NB4 (cell line): ENCODE data around the gene BACH2.

Experiments
- CTCF ChIP-seq: IDR thresholded peaks from one replicate; pipeline ENCODE4 v1.5.1; 2012; ENCODE audit warnings: low read depth, low read length
- MAX ChIP-seq: IDR thresholded peaks from 2 replicates; pipeline ENCODE4 v1.6.1; 2011; ENCODE audit warnings: low read depth, low read length
- MYC ChIP-seq: IDR thresholded peaks from 2 replicates; pipeline ENCODE4 v1.6.1; 2011; ENCODE audit warnings: low read depth, low read length
- POLR2A ChIP-seq: IDR thresholded peaks from 2 replicates; pipeline ENCODE4 v1.6.1; 2011; ENCODE audit warnings: mild to moderate bottlenecking; ENCODE audit not compliant: insufficient read length; ENCODE audit errors: extremely low read depth

DNA sequence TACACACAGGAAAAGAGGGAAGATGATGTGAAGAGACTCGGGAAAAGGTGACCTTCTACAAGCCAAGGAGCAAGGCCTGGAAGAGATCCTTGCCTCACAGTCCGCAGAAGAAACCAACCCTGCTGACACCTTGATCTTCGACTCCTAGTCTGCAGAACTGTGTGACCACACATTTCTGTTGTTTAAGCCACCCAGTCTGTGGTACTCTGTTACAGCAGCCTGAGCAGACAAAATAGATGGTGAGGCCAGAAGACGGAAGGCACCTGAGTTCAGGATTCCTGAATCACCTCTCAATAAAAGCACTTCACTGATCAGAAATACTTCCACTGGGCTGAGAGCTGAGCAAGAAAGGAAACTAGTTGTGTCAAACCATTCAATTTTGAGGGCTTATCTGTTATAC lies 103.3 kb downstream of the BACH2 start:
- TF ChIP-seq CTCF (no peak), POLR2A (no peak), MYC (no peak), MAX (no peak)
